Activated CD4-positive, alpha-beta T cell treated with anti-CD3 and anti-CD28 coated beads, Interleukin-2, amount 50 U/mL, for 24 hours (primary cell): ENCODE measurements around the gene GNB4.

Source experiments
- DNase-seq, 2 donors: peaks; one replicate each; pipeline ENCODE4 v3.0.0-alpha.2; 2020; ENCODE audit warnings: low read depth in 1 of 2, low spot score in 1 of 2

GNB4 gene

GRCh38 chr3:179369621-179370020, 81.6 kb downstream of the GNB4 start:
- DNase-seq: no peak

- DNase-seq: no peak
These were observed 87.9 kb downstream of the GNB4 start for GRCh38 chr3:179363332-179363731.

- DNase-seq: no peak
These were observed 95.3 kb downstream of the GNB4 start for GRCh38 chr3:179355996-179356395.

GRCh38 chr3:179348325-179349013, 102.8 kb downstream of the GNB4 start:
- no peak for DNase-seq

- peak; percentile 74 to 89 for DNase-seq
These were observed 103.7 kb downstream of the GNB4 start, which contains the start of gene MFN1 for GRCh38 chr3:179347345-179348194. Gene MFN1 (plus strand): TSS chr3:179347709. CDS start chr3:179348852, 1,143 bp downstream.
